H1 (cell line): ENCODE data around the gene SAT1. TPM values are rescaled to one million over a fixed set of nuclear protein-coding genes. Genes with fewer than 3 reads are reported as not detected.

Source experiments
- JUN ChIP-seq: IDR thresholded peaks from 2 replicates; pipeline ENCODE4 v1.6.1; 2011; ENCODE audit warnings: low read depth, mild to moderate bottlenecking, improper control_type of control experiment, low read length
- ZNF274 ChIP-seq: IDR thresholded peaks from 2 replicates; pipeline ENCODE4 v1.7.0; 2012; ENCODE audit warnings: low read length, borderline replicate concordance; ENCODE audit errors: extremely low read depth
- polyA plus RNA-seq, 7 experiments: library from polyadenylated mRNA; depleted of rRNA in 3 of 7; stranded (reverse) in 5 of 7; unstranded in 2 of 7; fragments of >200 nt in 5 of 7; fragments of 200-250 nt in 2 of 7; gene quantifications; 1 replicate in 5 of 7; 2 replicates in 1 of 7; 4 replicates in 1 of 7; pipeline versions ENCODE4 v1.2.1 to v1.2.3, GENCODE V29; 2011 to 2013; ENCODE audit warnings: missing spikeins in 2 of 7, mixed read lengths in 2 of 7
- total RNA-seq: library from RNA; stranded (reverse); fragmentation: NEBNext Ultra II Directional; extraction: Animal tissue kit (Norgen Biotek cat#: 25700); gene quantifications from 2 replicates; pipeline ENCODE4 v1.2.1, GENCODE V29; 2021
- TF ChIP-seq, protein P1 (sequence below): fragments of 300-600 bp; sonication (generic); IDR thresholded peaks from 2 replicates; pipeline ENCODE4 v1.7.1; 2012; ENCODE audit warnings: low read length, moderate library complexity, mild to moderate bottlenecking, inconsistent platforms; ENCODE audit not compliant: insufficient replicate concordance
- TF ChIP-seq, protein P2 (sequence below): IDR thresholded peaks from 2 replicates; pipeline ENCODE4 v1.6.1; 2012; ENCODE audit warnings: inconsistent platforms
- TF ChIP-seq, protein P3 (sequence below): IDR thresholded peaks from 2 replicates; pipeline ENCODE4 v1.6.1; 2011; ENCODE audit warnings: low read length, improper control_type of control experiment

Gene SAT1
- total and polyA plus RNA-seq, 2 of the 8 experiments (the other 6 are each of a cell fraction or from before 2014, with no cell fraction given) = 29.2 to 36.8 TPM

DNA sequence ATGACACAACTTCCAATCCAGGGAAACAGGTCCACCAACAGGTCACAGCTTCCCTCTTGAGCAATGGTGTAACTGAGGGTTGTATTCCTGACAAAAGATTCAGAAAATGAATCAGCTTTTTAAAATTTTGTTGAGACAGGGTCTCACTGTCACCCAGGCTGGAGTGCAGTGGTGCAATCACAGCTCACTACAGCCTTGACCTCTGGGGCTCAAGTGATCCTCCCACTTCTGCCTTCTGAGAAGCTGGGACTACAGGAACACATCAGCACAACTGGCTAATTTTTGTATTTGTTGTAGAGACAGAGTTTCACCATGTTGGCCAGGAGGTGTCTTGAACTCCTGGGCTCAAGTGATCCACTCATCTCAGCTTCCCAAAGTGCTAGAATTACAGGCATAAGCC, 43.7 kb downstream of the SAT1 start (continued):
- TF ChIP-seq, protein P1, sequence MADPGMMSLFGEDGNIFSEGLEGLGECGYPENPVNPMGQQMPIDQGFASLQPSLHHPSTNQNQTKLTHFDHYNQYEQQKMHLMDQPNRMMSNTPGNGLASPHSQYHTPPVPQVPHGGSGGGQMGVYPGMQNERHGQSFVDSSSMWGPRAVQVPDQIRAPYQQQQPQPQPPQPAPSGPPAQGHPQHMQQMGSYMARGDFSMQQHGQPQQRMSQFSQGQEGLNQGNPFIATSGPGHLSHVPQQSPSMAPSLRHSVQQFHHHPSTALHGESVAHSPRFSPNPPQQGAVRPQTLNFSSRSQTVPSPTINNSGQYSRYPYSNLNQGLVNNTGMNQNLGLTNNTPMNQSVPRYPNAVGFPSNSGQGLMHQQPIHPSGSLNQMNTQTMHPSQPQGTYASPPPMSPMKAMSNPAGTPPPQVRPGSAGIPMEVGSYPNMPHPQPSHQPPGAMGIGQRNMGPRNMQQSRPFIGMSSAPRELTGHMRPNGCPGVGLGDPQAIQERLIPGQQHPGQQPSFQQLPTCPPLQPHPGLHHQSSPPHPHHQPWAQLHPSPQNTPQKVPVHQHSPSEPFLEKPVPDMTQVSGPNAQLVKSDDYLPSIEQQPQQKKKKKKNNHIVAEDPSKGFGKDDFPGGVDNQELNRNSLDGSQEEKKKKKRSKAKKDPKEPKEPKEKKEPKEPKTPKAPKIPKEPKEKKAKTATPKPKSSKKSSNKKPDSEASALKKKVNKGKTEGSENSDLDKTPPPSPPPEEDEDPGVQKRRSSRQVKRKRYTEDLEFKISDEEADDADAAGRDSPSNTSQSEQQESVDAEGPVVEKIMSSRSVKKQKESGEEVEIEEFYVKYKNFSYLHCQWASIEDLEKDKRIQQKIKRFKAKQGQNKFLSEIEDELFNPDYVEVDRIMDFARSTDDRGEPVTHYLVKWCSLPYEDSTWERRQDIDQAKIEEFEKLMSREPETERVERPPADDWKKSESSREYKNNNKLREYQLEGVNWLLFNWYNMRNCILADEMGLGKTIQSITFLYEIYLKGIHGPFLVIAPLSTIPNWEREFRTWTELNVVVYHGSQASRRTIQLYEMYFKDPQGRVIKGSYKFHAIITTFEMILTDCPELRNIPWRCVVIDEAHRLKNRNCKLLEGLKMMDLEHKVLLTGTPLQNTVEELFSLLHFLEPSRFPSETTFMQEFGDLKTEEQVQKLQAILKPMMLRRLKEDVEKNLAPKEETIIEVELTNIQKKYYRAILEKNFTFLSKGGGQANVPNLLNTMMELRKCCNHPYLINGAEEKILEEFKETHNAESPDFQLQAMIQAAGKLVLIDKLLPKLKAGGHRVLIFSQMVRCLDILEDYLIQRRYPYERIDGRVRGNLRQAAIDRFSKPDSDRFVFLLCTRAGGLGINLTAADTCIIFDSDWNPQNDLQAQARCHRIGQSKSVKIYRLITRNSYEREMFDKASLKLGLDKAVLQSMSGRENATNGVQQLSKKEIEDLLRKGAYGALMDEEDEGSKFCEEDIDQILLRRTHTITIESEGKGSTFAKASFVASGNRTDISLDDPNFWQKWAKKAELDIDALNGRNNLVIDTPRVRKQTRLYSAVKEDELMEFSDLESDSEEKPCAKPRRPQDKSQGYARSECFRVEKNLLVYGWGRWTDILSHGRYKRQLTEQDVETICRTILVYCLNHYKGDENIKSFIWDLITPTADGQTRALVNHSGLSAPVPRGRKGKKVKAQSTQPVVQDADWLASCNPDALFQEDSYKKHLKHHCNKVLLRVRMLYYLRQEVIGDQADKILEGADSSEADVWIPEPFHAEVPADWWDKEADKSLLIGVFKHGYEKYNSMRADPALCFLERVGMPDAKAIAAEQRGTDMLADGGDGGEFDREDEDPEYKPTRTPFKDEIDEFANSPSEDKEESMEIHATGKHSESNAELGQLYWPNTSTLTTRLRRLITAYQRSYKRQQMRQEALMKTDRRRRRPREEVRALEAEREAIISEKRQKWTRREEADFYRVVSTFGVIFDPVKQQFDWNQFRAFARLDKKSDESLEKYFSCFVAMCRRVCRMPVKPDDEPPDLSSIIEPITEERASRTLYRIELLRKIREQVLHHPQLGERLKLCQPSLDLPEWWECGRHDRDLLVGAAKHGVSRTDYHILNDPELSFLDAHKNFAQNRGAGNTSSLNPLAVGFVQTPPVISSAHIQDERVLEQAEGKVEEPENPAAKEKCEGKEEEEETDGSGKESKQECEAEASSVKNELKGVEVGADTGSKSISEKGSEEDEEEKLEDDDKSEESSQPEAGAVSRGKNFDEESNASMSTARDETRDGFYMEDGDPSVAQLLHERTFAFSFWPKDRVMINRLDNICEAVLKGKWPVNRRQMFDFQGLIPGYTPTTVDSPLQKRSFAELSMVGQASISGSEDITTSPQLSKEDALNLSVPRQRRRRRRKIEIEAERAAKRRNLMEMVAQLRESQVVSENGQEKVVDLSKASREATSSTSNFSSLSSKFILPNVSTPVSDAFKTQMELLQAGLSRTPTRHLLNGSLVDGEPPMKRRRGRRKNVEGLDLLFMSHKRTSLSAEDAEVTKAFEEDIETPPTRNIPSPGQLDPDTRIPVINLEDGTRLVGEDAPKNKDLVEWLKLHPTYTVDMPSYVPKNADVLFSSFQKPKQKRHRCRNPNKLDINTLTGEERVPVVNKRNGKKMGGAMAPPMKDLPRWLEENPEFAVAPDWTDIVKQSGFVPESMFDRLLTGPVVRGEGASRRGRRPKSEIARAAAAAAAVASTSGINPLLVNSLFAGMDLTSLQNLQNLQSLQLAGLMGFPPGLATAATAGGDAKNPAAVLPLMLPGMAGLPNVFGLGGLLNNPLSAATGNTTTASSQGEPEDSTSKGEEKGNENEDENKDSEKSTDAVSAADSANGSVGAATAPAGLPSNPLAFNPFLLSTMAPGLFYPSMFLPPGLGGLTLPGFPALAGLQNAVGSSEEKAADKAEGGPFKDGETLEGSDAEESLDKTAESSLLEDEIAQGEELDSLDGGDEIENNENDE = no peak
- TF ChIP-seq, protein P2, sequence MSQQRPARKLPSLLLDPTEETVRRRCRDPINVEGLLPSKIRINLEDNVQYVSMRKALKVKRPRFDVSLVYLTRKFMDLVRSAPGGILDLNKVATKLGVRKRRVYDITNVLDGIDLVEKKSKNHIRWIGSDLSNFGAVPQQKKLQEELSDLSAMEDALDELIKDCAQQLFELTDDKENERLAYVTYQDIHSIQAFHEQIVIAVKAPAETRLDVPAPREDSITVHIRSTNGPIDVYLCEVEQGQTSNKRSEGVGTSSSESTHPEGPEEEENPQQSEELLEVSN = no peak
- TF ChIP-seq, protein P3, sequence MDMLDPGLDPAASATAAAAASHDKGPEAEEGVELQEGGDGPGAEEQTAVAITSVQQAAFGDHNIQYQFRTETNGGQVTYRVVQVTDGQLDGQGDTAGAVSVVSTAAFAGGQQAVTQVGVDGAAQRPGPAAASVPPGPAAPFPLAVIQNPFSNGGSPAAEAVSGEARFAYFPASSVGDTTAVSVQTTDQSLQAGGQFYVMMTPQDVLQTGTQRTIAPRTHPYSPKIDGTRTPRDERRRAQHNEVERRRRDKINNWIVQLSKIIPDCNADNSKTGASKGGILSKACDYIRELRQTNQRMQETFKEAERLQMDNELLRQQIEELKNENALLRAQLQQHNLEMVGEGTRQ = no peak
- TF ChIP-seq ZNF274 (no peak), JUN (no peak)
- TF ChIP-seq, all 59 proteins: peak for 0
